Loucy (cell line): Measurements from ENCODE around the gene HCN1.

Source experiments
- H2AFZ ChIP-seq: fragments of 200-600 bp; sonication (generic); 2 replicates; pipeline ENCODE4 v1.6.0; 2016; ENCODE audit warnings: antibody characterized with exemption, mild to moderate bottlenecking, low read length, moderate library complexity
- H3F3A ChIP-seq: fragments of 200-600 bp; 2 replicates; pipeline ENCODE4 v1.6.0; 2016; ENCODE audit warnings: antibody characterized with exemption, low read depth, mild to moderate bottlenecking
- H3K27me3 ChIP-seq: fragments of 200-600 bp; sonication (generic); 2 replicates; pipeline ENCODE4 v1.6.1; 2014; ENCODE audit warnings: low read length, mild to moderate bottlenecking; ENCODE audit not compliant: insufficient read depth, poor library complexity, severe bottlenecking
- H3K36me3 ChIP-seq: fragments of 200-600 bp; sonication (generic); 2 replicates; pipeline ENCODE4 v1.6.1; 2016; ENCODE audit warnings: low read length; ENCODE audit not compliant: insufficient read depth
- H3K4me1 ChIP-seq: fragments of 200-600 bp; sonication (generic); 2 replicates; pipeline ENCODE4 v1.5.1; 2014; ENCODE audit warnings: low read length, mild to moderate bottlenecking; ENCODE audit not compliant: insufficient read depth, poor library complexity, severe bottlenecking
- H3K4me2 ChIP-seq: fragments of 200-600 bp; sonication (generic); 2 replicates; pipeline ENCODE4 v1.6.0; 2014; ENCODE audit warnings: antibody characterized with exemption, low read length, low read depth, mild to moderate bottlenecking; ENCODE audit not compliant: poor library complexity, severe bottlenecking
- H3K4me3 ChIP-seq: fragments of 200-600 bp; sonication (generic); 2 replicates; pipeline ENCODE4 v1.5.1; 2014; ENCODE audit warnings: low read length, mild to moderate bottlenecking, mixed read lengths; ENCODE audit not compliant: poor library complexity, severe bottlenecking
- H3K79me2 ChIP-seq: fragments of 200-600 bp; sonication (generic); 2 replicates; pipeline ENCODE4 v1.6.1; 2014; ENCODE audit warnings: low read length; ENCODE audit not compliant: insufficient read depth
- H3K9ac ChIP-seq: fragments of 200-600 bp; sonication (generic); 2 replicates; pipeline ENCODE4 v1.6.0; 2014; ENCODE audit warnings: mild to moderate bottlenecking, low read depth, low read length, moderate library complexity; ENCODE audit not compliant: poor library complexity, severe bottlenecking
- H3K9me2 ChIP-seq: fragments of 200-600 bp; sonication (generic); replicated peaks from 2 replicates; pipeline ENCODE4 v1.6.1; 2016; ENCODE audit warnings: low read depth, low read length, mixed read lengths
- H3K9me3 ChIP-seq: fragments of 200-600 bp; sonication (generic); 2 replicates; pipeline ENCODE4 v1.6.1; 2014; ENCODE audit warnings: mild to moderate bottlenecking, antibody characterized with exemption, low read length, low read depth; ENCODE audit not compliant: insufficient read depth
- H4K20me1 ChIP-seq: fragments of 200-600 bp; sonication (generic); 2 replicates; pipeline ENCODE4 v1.6.0; 2014; ENCODE audit warnings: antibody characterized with exemption, low read length, mild to moderate bottlenecking; ENCODE audit not compliant: insufficient read depth, poor library complexity, severe bottlenecking
- EZH2phosphoT487 ChIP-seq: fragments of 200-600 bp; IDR thresholded peaks from 2 replicates; pipeline ENCODE4 v1.6.1; 2018; ENCODE audit warnings: antibody characterized with exemption, mild to moderate bottlenecking, moderate library complexity, borderline replicate concordance
- TF ChIP-seq, protein P1 (sequence below): fragments of 200-600 bp; sonication (generic); conservative IDR thresholded peaks from 2 replicates; pipeline ENCODE4 v1.5.1; 2014; ENCODE audit warnings: mild to moderate bottlenecking, antibody characterized with exemption, low read length

Gene HCN1

GRCh38 chr5:45277860-45278259 is 418.3 kb downstream of the HCN1 start:
- no peak overlapping the region for H3K4me2 ChIP-seq

DNA sequence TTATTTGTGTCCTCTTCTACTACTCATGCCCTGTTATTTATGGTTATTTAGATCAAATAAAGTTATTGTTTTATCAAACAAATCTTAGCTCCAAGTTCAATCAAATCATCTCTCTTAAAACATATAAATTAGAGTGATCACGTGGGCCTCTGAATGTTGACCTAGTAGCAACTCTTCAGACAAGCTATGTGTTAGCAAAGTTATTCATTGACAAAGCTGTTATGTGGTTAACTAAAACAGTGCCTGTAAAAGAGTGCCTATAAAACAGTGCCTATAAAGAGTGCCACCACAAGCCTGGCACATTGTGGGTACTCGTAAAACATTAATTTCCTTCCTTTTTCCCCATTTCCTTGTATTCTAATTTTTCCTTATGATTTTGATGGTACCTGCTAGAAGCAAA is 421.9 kb downstream of the HCN1 start:
- Histone ChIP-seq H3K9ac (no peak overlapping the region), H3K9me2 (no peaks in the 10 kb centered on the region), H3K9me3 (no peaks in the 10 kb centered on the region), H3K79me2 (no peaks in the 10 kb centered on the region), H3K4me2 (no peak overlapping the region), H3K4me3 (no peak overlapping the region), H3K27me3 (no peaks in the 10 kb centered on the region), H3K4me1 (no peaks in the 10 kb centered on the region), H3F3A (no peaks in the 10 kb centered on the region), H3K36me3 (no peaks in the 10 kb centered on the region), H4K20me1 (no peaks in the 10 kb centered on the region), H2AFZ (no peak overlapping the region)
- TF ChIP-seq, protein P1, sequence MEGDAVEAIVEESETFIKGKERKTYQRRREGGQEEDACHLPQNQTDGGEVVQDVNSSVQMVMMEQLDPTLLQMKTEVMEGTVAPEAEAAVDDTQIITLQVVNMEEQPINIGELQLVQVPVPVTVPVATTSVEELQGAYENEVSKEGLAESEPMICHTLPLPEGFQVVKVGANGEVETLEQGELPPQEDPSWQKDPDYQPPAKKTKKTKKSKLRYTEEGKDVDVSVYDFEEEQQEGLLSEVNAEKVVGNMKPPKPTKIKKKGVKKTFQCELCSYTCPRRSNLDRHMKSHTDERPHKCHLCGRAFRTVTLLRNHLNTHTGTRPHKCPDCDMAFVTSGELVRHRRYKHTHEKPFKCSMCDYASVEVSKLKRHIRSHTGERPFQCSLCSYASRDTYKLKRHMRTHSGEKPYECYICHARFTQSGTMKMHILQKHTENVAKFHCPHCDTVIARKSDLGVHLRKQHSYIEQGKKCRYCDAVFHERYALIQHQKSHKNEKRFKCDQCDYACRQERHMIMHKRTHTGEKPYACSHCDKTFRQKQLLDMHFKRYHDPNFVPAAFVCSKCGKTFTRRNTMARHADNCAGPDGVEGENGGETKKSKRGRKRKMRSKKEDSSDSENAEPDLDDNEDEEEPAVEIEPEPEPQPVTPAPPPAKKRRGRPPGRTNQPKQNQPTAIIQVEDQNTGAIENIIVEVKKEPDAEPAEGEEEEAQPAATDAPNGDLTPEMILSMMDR = no peak
- no peak for TF ChIP-seq EZH2phosphoT487

More at GRCh38 chr5:45277860-45278259, 418.3 kb downstream of the HCN1 start:
- H3K27me3 ChIP-seq = no peaks in the 10 kb centered on the region
- H3K4me3 ChIP-seq = no peak overlapping the region
- no peaks in the 10 kb centered on the region for H3K4me1 ChIP-seq
- H2AFZ ChIP-seq = no peak overlapping the region
- no peak overlapping the region for H3K9ac ChIP-seq
- no peaks in the 10 kb centered on the region for H3K9me2 ChIP-seq
- no peaks in the 10 kb centered on the region for H3F3A ChIP-seq
- H4K20me1 ChIP-seq = no peaks in the 10 kb centered on the region
- H3K9me3 ChIP-seq = no peaks in the 10 kb centered on the region
- H3K36me3 ChIP-seq = no peaks in the 10 kb centered on the region
- no peak for TF ChIP-seq EZH2phosphoT487
- TF ChIP-seq, protein P1 = no peak
- H3K79me2 ChIP-seq = no peaks in the 10 kb centered on the region

GRCh38 chr5:45271626-45272025 is 424.6 kb downstream of the HCN1 start:
- Histone ChIP-seq H3K9me2 (no peaks in the 10 kb centered on the region), H3K36me3 (no peaks in the 10 kb centered on the region), H3K9ac (no peak overlapping the region), H3F3A (no peaks in the 10 kb centered on the region), H2AFZ (no peak overlapping the region), H3K4me3 (no peak overlapping the region), H4K20me1 (no peaks in the 10 kb centered on the region), H3K79me2 (no peaks in the 10 kb centered on the region), H3K4me2 (no peak overlapping the region), H3K27me3 (no peaks in the 10 kb centered on the region), H3K4me1 (no peaks in the 10 kb centered on the region), H3K9me3 (no peaks in the 10 kb centered on the region)
- TF ChIP-seq EZH2phosphoT487 = no peak
- TF ChIP-seq, protein P1 = no peak
